ENCODE data around the gene EVA1A.
A peak's percentile ranks its signal among the peaks of the same experiment; 100 is the strongest.

DNA sequence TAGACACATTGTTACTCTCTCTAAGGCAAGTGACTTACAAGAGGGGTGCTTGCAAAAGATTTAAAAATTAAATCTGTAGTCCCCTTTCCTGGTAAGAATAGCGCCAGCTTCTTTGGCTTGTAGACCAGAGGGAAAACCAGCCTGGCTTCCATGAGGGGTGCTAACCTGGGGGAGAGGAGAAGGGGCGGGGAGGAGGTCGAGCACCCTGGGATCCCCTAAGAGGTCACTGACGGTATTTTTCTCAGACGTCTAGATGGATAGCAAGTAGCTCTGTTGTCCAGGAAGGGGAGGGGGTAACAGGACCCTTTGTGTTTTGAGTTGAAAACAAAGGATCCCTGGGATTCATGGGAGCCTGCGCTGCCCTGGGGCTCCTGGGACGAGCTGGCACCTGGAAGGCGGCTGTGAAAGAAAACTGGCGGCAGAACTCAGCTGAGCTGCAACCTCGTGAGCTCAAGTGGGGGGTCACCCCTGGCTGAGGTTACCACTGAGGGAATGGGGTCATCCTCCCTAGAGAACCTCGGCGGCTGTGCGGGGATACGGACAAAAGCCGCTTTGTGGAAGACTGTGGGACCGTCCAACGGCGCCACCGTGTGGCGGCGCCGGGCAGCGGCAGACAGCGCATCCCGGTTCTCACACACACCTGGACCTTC is 48.1 kb upstream of the EVA1A start:
- TF ChIP-seq, protein P1, sequence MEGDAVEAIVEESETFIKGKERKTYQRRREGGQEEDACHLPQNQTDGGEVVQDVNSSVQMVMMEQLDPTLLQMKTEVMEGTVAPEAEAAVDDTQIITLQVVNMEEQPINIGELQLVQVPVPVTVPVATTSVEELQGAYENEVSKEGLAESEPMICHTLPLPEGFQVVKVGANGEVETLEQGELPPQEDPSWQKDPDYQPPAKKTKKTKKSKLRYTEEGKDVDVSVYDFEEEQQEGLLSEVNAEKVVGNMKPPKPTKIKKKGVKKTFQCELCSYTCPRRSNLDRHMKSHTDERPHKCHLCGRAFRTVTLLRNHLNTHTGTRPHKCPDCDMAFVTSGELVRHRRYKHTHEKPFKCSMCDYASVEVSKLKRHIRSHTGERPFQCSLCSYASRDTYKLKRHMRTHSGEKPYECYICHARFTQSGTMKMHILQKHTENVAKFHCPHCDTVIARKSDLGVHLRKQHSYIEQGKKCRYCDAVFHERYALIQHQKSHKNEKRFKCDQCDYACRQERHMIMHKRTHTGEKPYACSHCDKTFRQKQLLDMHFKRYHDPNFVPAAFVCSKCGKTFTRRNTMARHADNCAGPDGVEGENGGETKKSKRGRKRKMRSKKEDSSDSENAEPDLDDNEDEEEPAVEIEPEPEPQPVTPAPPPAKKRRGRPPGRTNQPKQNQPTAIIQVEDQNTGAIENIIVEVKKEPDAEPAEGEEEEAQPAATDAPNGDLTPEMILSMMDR (IDR thresholded peaks at IDR 0.05; ENCODE audit: control extremely low read depth in 1 of 3, insufficient read depth in 1 of 3, low read depth in 1 of 3, low read length in 3 of 3), result peak; percentile 90 to 94 (median 92)
- TF ChIP-seq EP300 (IDR thresholded peaks at IDR 0.05; ENCODE audit: borderline replicate concordance in 1 of 2, low read depth in 2 of 2, low read length in 2 of 2), result no peak

Measured in H1 (cell line).